ENCODE results near the gene PITPNM3.

- TF ChIP-seq EZH2 (IDR thresholded peaks at IDR 0.05; ENCODE audit: low read length, missing control alignments), result no peak
- TF ChIP-seq, protein P1, sequence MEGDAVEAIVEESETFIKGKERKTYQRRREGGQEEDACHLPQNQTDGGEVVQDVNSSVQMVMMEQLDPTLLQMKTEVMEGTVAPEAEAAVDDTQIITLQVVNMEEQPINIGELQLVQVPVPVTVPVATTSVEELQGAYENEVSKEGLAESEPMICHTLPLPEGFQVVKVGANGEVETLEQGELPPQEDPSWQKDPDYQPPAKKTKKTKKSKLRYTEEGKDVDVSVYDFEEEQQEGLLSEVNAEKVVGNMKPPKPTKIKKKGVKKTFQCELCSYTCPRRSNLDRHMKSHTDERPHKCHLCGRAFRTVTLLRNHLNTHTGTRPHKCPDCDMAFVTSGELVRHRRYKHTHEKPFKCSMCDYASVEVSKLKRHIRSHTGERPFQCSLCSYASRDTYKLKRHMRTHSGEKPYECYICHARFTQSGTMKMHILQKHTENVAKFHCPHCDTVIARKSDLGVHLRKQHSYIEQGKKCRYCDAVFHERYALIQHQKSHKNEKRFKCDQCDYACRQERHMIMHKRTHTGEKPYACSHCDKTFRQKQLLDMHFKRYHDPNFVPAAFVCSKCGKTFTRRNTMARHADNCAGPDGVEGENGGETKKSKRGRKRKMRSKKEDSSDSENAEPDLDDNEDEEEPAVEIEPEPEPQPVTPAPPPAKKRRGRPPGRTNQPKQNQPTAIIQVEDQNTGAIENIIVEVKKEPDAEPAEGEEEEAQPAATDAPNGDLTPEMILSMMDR (conservative IDR thresholded peaks at IDR 0.05 in 1 of 2, IDR thresholded peaks at IDR 0.05 in 1 of 2; ENCODE audit: low read depth in 1 of 2, low read length in 2 of 2), result no peak
Observed at GRCh38 chr17:6525731-6526130, 30.6 kb downstream of the PITPNM3 start.

All from fibroblast of lung (primary cell).